Fibroblast of mammary gland (primary cell): ENCODE measurements around the gene CENATAC.
A peak's percentile ranks its signal among the peaks of the same experiment; 100 is the strongest.

Experiments
- DNase-seq: peaks from one replicate; pipeline ENCODE4 v3.0.0-alpha.2; 2010; ENCODE audit warnings: low read depth
- H3K4me3 ChIP-seq: 2 replicates; pipeline ENCODE4 v1.5.1; 2011; ENCODE audit warnings: low read depth, mild to moderate bottlenecking, low read length, moderate library complexity; ENCODE audit not compliant: control insufficient read depth
- CTCF ChIP-seq: conservative IDR thresholded peaks from 2 replicates; pipeline ENCODE4 v1.5.1; 2011; ENCODE audit warnings: low read depth, low read length, inconsistent platforms; ENCODE audit not compliant: control insufficient read depth, insufficient read depth

The CENATAC gene

GRCh38 chr11:119027561-119028345 is 29.8 kb downstream of the CENATAC start:
- no peak for DNase-seq
- H3K4me3 ChIP-seq: no peak overlapping the region
- TF ChIP-seq CTCF: no peak

- TF ChIP-seq CTCF: no peak
- no peak overlapping the region for H3K4me3 ChIP-seq
- DNase-seq: no peak
Measured at GRCh38 chr11:119028346-119029068, 30.6 kb downstream of the CENATAC start.

- no peak for DNase-seq
- no peak overlapping the region for H3K4me3 ChIP-seq
- no peak for TF ChIP-seq CTCF
Measured at GRCh38 chr11:119029069-119029339, 31.1 kb downstream of the CENATAC start.

- H3K4me3 ChIP-seq: peak overlapping the region; percentile 69
- no peak for DNase-seq
- no peak for TF ChIP-seq CTCF
Measured at GRCh38 chr11:119029340-119030028, 31.5 kb downstream of the CENATAC start.

GRCh38 chr11:119030029-119030328 is 32.0 kb downstream of the CENATAC start:
- H3K4me3 ChIP-seq: peak overlapping the region; percentile 69
- no peak for DNase-seq
- TF ChIP-seq CTCF: no peak

GRCh38 chr11:119030329-119031047 is 32.5 kb downstream of the CENATAC start, which contains the start of gene SLC37A4:
Gene SLC37A4 (minus strand): TSS chr11:119030877.
- no peak for TF ChIP-seq CTCF
- H3K4me3 ChIP-seq: peak within 1 kb of the TSS; percentile 69
- peak; percentile 96 for DNase-seq
